Measurements from ENCODE around the gene GALNS.

- TF ChIP-seq, protein P1, sequence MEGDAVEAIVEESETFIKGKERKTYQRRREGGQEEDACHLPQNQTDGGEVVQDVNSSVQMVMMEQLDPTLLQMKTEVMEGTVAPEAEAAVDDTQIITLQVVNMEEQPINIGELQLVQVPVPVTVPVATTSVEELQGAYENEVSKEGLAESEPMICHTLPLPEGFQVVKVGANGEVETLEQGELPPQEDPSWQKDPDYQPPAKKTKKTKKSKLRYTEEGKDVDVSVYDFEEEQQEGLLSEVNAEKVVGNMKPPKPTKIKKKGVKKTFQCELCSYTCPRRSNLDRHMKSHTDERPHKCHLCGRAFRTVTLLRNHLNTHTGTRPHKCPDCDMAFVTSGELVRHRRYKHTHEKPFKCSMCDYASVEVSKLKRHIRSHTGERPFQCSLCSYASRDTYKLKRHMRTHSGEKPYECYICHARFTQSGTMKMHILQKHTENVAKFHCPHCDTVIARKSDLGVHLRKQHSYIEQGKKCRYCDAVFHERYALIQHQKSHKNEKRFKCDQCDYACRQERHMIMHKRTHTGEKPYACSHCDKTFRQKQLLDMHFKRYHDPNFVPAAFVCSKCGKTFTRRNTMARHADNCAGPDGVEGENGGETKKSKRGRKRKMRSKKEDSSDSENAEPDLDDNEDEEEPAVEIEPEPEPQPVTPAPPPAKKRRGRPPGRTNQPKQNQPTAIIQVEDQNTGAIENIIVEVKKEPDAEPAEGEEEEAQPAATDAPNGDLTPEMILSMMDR (conservative IDR thresholded peaks at IDR 0.05; ENCODE audit: low read depth, low read length) = no peak
- TF ChIP-seq BHLHE40 (IDR thresholded peaks at IDR 0.05; ENCODE audit: low read depth, low read length) (no peak), POLR2A (IDR thresholded peaks at IDR 0.05; ENCODE audit: low read depth, low read length) (no peak), MXI1 (IDR thresholded peaks at IDR 0.05; ENCODE audit: borderline replicate concordance, low read depth, low read length) (no peak), USF2 (IDR thresholded peaks at IDR 0.05; ENCODE audit: low read depth, low read length) (no peak), RAD21 (IDR thresholded peaks at IDR 0.05; ENCODE audit: low read length) (no peak), CHD1 (IDR thresholded peaks at IDR 0.05; ENCODE audit: low read depth, low read length) (no peak), ELK1 (IDR thresholded peaks at IDR 0.05; ENCODE audit: borderline replicate concordance, low read depth, low read length) (no peak), NFE2L2 (IDR thresholded peaks at IDR 0.05; ENCODE audit: low read depth, low read length) (no peak), RFX5 (IDR thresholded peaks at IDR 0.05; ENCODE audit: low read depth, low read length) (no peak), MAFK (IDR thresholded peaks at IDR 0.05; ENCODE audit: low read depth, low read length) (no peak)
Observed at GRCh38 chr16:88905563-88905962, 48.8 kb upstream of the GALNS start.

All from IMR-90 (cell line).